K562 (cell line): ENCODE results near the gene PRKCE. TPM values are rescaled to one million over a fixed set of nuclear protein-coding genes. Genes with fewer than 3 reads are reported as not detected.

Source experiments
- CHD4 ChIP-seq: fragments of 200-600 bp; sonication (generic); IDR thresholded peaks from 3 replicates; pipeline ENCODE4 v1.6.1; 2012; ENCODE audit warnings: low read depth, mild to moderate bottlenecking, mixed read lengths, low read length, inconsistent platforms; ENCODE audit not compliant: insufficient read depth, insufficient replicate concordance, poor library complexity, severe bottlenecking
- GABPA ChIP-seq: fragments of 200-800 bp; sonication (Bioruptor generic); conservative IDR thresholded peaks from 2 replicates; pipeline ENCODE4 v1.6.1; 2016; ENCODE audit warnings: low read depth, missing genetic modification characterization, missing compliant biosample characterization
- HNRNPLL ChIP-seq: fragments of 200-400 bp; formaldehyde crosslinking; IDR thresholded peaks from 2 replicates; pipeline ENCODE4 v1.6.1; 2017; ENCODE audit warnings: low read length, low read depth, mild to moderate bottlenecking; ENCODE audit not compliant: poor library complexity, severe bottlenecking
- KDM1A ChIP-seq, 2 experiments: fragments of 450-650 bp; IDR thresholded peaks; 2 replicates each; pipeline ENCODE4 v1.6.1; 2016; ENCODE audit warnings: mild to moderate bottlenecking in 2 of 2
- MAFK ChIP-seq: IDR thresholded peaks from 2 replicates; pipeline ENCODE4 v1.6.1; 2011; ENCODE audit warnings: low read length, improper control_type of control experiment
- RAD51 ChIP-seq: fragments of 450-650 bp; IDR thresholded peaks from 2 replicates; pipeline ENCODE4 v1.7.1; 2016; ENCODE audit warnings: low read depth, mild to moderate bottlenecking, borderline replicate concordance
- SIX5 ChIP-seq, 2 experiments: IDR thresholded peaks; 2 replicates each; pipeline ENCODE4 v1.6.1; 2011; ENCODE audit warnings: low read length in 2 of 2, borderline replicate concordance in 1 of 2, low read depth in 1 of 2, mild to moderate bottlenecking in 1 of 2, moderate library complexity in 1 of 2; ENCODE audit not compliant: insufficient read depth in 1 of 2
- SMAD4 ChIP-seq: fragments of 250-450 bp; sonication (Bioruptor Pico); conservative IDR thresholded peaks from 2 replicates; pipeline ENCODE4 v1.8.0; 2021; ENCODE audit warnings: inconsistent platforms, mild to moderate bottlenecking, moderate library complexity
- SRSF9 ChIP-seq: fragments of 200-400 bp; formaldehyde crosslinking; IDR thresholded peaks from 2 replicates; pipeline ENCODE4 v1.6.1; 2017; ENCODE audit warnings: low read depth, low read length, borderline replicate concordance
- ZNF311 ChIP-seq: fragments of 250-450 bp; sonication (Bioruptor Pico); IDR thresholded peaks from 2 replicates; pipeline ENCODE4 v1.4.0; 2020; ENCODE audit warnings: mild to moderate bottlenecking, moderate library complexity
- polyA plus RNA-seq, 8 experiments: library from polyadenylated mRNA; depleted of rRNA in 4 of 8; stranded (reverse) in 5 of 8; unstranded in 3 of 8; fragments of >200 nt; fragmentation: Nextera tagmentation in 2 of 8; fragmentation: Illumina TruSeq in 1 of 8; extraction: Ambion mirVana in 2 of 8; extraction: Trizol in 1 of 8; gene quantifications; 2 replicates each; pipeline versions ENCODE4 v1.2.1 to v1.2.3, GENCODE V29; 2011 to 2014; ENCODE audit warnings: inconsistent platforms in 1 of 8, missing spikeins in 1 of 8
- total RNA-seq, 7 experiments: library from RNA; depleted of rRNA in 6 of 7; stranded (reverse); fragments of >200 nt in 6 of 7; fragmentation: Illumina TruSeq in 2 of 7; extraction: Trizol in 2 of 7; gene quantifications; 2 replicates each; pipeline versions ENCODE4 v1.2.1 to v1.2.3, GENCODE V29; 2011 to 2021; ENCODE audit warnings: low replicate concordance in 1 of 7
- TF ChIP-seq, protein P1 (sequence below): sonication (generic); formaldehyde crosslinking; IDR thresholded peaks from 2 replicates; pipeline ENCODE4 v1.8.1; 2023; ENCODE audit warnings: missing genetic modification reagents, mild to moderate bottlenecking, borderline replicate concordance
- TF ChIP-seq, protein P2 (sequence below): IDR thresholded peaks from 3 replicates; pipeline ENCODE4 v1.6.1; 2011; ENCODE audit warnings: borderline replicate concordance, mild to moderate bottlenecking, moderate library complexity; ENCODE audit not compliant: insufficient read length; ENCODE audit errors: extremely low read depth
- TF ChIP-seq, protein P3 (sequence below): fragments of 250-450 bp; sonication (Bioruptor Pico); IDR thresholded peaks from 2 replicates; pipeline ENCODE4 v1.5.0; 2021; ENCODE audit warnings: mild to moderate bottlenecking, moderate library complexity

PRKCE gene
- total and polyA plus RNA-seq, 9 of the 15 experiments (the other 6 are each of a cell fraction or from before 2014, with no cell fraction given) = 0.06 to 1.0 (median 0.22) TPM; not detected in 1

DNA sequence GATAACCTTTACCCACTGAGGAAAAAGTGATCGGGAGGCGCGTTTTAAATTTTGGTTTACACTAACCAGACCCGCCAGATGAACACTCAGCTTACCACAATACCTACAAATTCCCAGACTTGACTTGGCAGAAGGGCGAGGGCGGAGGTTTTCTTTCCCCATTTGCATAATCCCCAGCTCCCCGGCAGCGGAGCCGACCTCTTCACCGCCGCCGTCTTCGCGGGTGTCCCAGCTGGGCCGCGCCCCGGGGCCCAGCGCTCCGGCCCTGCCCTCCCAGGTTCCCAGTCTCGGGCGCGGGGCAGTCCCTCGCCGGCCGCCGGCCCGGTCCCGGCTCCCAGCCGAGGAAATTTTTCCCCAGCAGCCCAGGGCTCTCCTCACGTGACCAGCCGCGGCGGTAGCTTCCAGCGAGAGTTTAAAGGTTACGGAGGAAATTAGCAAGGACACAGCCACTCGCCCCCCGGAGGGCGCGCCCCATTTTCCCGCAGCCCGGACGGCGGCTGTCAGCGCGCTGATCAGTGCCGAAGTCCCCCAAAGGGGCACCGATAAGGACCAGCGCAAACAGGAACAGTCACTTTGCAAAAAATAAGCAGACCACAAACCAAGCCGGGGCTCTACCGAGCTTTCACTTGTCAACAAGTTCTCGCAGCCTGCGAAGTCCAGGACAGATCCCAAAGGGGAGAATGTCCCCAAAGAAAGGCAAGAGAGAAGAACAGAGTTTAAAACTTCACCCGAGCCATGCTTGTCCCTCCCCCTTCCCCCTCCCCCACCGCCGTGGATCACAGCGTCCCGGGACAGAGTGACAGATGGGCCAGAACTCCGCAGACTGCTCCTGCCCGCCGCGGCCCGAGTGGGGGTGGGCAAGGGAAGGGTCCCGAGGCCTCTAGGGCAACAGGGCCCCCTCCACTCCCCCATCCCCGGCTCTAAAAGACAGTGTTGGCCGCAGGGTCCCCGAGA, 1.3 kb upstream of the PRKCE start (continued):
- TF ChIP-seq, protein P1, sequence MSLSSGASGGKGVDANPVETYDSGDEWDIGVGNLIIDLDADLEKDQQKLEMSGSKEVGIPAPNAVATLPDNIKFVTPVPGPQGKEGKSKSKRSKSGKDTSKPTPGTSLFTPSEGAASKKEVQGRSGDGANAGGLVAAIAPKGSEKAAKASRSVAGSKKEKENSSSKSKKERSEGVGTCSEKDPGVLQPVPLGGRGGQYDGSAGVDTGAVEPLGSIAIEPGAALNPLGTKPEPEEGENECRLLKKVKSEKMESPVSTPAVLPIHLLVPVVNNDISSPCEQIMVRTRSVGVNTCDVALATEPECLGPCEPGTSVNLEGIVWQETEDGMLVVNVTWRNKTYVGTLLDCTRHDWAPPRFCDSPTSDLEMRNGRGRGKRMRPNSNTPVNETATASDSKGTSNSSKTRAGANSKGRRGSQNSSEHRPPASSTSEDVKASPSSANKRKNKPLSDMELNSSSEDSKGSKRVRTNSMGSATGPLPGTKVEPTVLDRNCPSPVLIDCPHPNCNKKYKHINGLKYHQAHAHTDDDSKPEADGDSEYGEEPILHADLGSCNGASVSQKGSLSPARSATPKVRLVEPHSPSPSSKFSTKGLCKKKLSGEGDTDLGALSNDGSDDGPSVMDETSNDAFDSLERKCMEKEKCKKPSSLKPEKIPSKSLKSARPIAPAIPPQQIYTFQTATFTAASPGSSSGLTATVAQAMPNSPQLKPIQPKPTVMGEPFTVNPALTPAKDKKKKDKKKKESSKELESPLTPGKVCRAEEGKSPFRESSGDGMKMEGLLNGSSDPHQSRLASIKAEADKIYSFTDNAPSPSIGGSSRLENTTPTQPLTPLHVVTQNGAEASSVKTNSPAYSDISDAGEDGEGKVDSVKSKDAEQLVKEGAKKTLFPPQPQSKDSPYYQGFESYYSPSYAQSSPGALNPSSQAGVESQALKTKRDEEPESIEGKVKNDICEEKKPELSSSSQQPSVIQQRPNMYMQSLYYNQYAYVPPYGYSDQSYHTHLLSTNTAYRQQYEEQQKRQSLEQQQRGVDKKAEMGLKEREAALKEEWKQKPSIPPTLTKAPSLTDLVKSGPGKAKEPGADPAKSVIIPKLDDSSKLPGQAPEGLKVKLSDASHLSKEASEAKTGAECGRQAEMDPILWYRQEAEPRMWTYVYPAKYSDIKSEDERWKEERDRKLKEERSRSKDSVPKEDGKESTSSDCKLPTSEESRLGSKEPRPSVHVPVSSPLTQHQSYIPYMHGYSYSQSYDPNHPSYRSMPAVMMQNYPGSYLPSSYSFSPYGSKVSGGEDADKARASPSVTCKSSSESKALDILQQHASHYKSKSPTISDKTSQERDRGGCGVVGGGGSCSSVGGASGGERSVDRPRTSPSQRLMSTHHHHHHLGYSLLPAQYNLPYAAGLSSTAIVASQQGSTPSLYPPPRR = no peak
- TF ChIP-seq SIX5 (IDR thresholded peaks at IDR 0.05; ENCODE audit: borderline replicate concordance in 1 of 2, insufficient read depth in 1 of 2, low read depth in 1 of 2, low read length in 2 of 2) = no peak
- TF ChIP-seq MAFK = no peak
- peak; percentile 30 for TF ChIP-seq HNRNPLL
- no peak for TF ChIP-seq SRSF9
- peak in 1 of 2 experiments; percentile 56; a peak in 2 of 4 replicates for TF ChIP-seq KDM1A (IDR thresholded peaks at IDR 0.05)
- no peak for TF ChIP-seq CHD4
- no peak for TF ChIP-seq ZNF311 (CRISPR knock-in tag)
- TF ChIP-seq RAD51 = peak; percentile 85
- TF ChIP-seq, protein P2, sequence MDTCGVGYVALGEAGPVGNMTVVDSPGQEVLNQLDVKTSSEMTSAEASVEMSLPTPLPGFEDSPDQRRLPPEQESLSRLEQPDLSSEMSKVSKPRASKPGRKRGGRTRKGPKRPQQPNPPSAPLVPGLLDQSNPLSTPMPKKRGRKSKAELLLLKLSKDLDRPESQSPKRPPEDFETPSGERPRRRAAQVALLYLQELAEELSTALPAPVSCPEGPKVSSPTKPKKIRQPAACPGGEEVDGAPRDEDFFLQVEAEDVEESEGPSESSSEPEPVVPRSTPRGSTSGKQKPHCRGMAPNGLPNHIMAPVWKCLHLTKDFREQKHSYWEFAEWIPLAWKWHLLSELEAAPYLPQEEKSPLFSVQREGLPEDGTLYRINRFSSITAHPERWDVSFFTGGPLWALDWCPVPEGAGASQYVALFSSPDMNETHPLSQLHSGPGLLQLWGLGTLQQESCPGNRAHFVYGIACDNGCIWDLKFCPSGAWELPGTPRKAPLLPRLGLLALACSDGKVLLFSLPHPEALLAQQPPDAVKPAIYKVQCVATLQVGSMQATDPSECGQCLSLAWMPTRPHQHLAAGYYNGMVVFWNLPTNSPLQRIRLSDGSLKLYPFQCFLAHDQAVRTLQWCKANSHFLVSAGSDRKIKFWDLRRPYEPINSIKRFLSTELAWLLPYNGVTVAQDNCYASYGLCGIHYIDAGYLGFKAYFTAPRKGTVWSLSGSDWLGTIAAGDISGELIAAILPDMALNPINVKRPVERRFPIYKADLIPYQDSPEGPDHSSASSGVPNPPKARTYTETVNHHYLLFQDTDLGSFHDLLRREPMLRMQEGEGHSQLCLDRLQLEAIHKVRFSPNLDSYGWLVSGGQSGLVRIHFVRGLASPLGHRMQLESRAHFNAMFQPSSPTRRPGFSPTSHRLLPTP = no peak
- no peak for TF ChIP-seq GABPA
- TF ChIP-seq, protein P3, sequence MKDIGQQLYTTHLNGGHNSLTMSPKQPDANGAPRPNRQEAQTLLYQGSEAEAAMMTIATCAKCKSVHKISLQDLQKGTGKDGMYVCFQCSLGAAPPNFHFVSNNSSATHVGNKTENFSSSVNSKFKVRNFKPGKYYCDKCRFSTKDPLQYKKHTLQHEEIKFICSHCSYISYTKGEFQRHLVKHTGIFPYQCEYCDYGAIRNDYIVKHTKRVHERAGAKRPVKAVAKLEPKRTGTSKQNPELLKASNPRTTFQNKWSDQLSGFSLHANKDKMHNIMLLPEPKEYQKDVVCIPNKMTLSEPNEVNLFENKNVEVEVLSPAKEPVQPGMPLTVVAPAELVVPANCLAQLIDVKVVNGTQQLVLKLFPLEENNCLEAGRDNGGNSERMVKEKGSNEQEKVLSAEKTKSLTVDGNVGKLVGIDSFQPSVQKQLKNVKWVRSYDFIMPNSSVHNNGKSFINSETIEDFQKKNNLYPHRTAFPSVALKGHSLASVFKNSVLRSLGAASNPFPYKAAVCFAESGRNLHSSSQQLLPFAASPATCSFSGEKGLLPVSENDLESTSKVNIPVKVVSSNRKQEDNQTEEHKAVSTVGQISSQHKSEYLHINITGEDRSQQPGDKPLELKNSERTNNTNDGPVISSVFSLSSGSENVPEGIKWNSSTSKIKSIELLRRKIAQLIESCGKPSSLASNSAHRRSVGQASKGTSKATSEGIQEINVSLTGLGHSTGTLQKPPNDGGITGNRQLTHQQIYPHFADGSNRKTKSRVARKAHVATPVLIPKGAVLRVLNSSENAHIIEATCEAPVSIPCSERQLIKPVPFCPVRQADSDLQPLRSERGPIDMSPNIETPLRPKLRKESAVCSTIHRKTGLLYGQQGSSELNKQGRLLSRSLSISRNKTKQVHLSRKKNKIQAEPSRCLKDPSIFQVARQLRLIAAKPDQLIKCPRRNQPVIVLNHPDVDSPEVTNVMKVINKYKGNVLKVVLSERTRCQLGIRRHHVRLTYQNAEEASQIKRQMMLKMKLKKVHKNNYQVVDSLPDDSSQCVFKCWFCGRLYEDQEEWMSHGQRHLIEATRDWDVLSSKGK (CRISPR knock-in tag) = no peak
- 0 out of 2 replicates have a peak, but pooled peaks have one; percentile 24 for TF ChIP-seq SMAD4 (CRISPR knock-in tag)
